Psoas muscle (tissue), 8 donors: ENCODE measurements around the gene ZSWIM6. TPM values are rescaled to one million over a fixed set of nuclear protein-coding genes. Genes with fewer than 3 reads are reported as not detected.
A peak's percentile ranks its signal among the peaks of the same experiment; 100 is the strongest.

Source experiments
- ATAC-seq, 4 donors: fragments of 200-7000 bp; cut with Tn5 transposase; one replicate each; pipeline ENCODE4 v1.9.1; 2020; ENCODE audit warnings: moderate library complexity in 3 of 4, mild to moderate bottlenecking in 2 of 4
- DNase-seq, 2 donors: peaks; one replicate each; pipeline ENCODE4 v3.0.0-alpha.2; 2020
- H3K27ac ChIP-seq: fragments of 200-600 bp; one replicate; pipeline ENCODE4 v1.8.0; 2022
- H3K27me3 ChIP-seq, 3 donors: fragments of 200-600 bp in 1 of 3; one replicate each; pipeline versions ENCODE4 v1.6.1 to v1.8.0; 2013 to 2022; ENCODE audit warnings: low read length in 2 of 3, mild to moderate bottlenecking in 2 of 3, moderate library complexity in 1 of 3; ENCODE audit not compliant: insufficient read depth in 3 of 3
- H3K36me3 ChIP-seq, 2 donors: fragments of 200-600 bp in 1 of 2; one replicate each; pipeline versions ENCODE4 v1.6.1 to v1.8.0; 2013 to 2022; ENCODE audit warnings: low read depth in 1 of 2, mild to moderate bottlenecking in 1 of 2, moderate library complexity in 1 of 2; ENCODE audit not compliant: insufficient read depth in 1 of 2
- H3K4me1 ChIP-seq: fragments of 200-600 bp; one replicate; pipeline ENCODE4 v1.8.0; 2022
- H3K4me3 ChIP-seq: fragments of 200-600 bp; one replicate; pipeline ENCODE4 v1.8.0; 2022; ENCODE audit warnings: mild to moderate bottlenecking
- H3K9me3 ChIP-seq: fragments of 200-600 bp; one replicate; pipeline ENCODE4 v1.8.0; 2022
- CTCF ChIP-seq: fragments of 200-600 bp; IDR thresholded peaks from one replicate; pipeline ENCODE4 v1.8.0; 2022; ENCODE audit warnings: antibody characterized with exemption
- WGBS, 3 donors: extraction: QIAGEN DNeasy Blood & Tissue Kit; methylation state at CpG; one replicate each; pipeline versions ENCODE4 v1.1.6 to v1.1.7; 2013; 5-methylcytosine and 5-hydroxymethylcytosine counted together
- intact Hi-C, 2 donors: fragments of 100-400 bp; cut with DNase I; formaldehyde crosslinking; loops; one replicate each; pipeline versions ENCODE4 v1.11.0 to v1.14.2; 2022
- polyA plus RNA-seq, 3 donors: library from polyadenylated mRNA; stranded (reverse); fragments of 200-250 nt; gene quantifications; one replicate each; pipeline ENCODE4 v1.2.3, GENCODE V29; 2013
- total RNA-seq, 4 donors: library from RNA; stranded (reverse); fragmentation: NEBNext Ultra II Directional in 2 of 4; extraction: Animal tissue kit (Norgen Biotek cat#: 25700) in 2 of 4; gene quantifications; one replicate each; pipeline versions ENCODE4 v1.2.1 to v1.2.4, GENCODE V29; 2021 to 2023
- donor health status: healthy with polysubstance abuse.
- donor health status: DM: no; HTN: no; CAD: no; lungs with moderate emphysema.
- donor health status: Bipolar disorder and iron deficiency.
- donor health status: healthy.
- donor health status: DM: yes; HTN: yes; CAD: no.
- donor health status: DM: no; HTN: no; CAD: no.
- donor health status: DM: no; HTN: no; CAD: no.
- donor health status: DM: yes; HTN: yes; CAD: no.

Gene ZSWIM6
- total and polyA plus RNA-seq, 7 donors = 1.4 to 6.3 (median 4.0) TPM

GRCh38 chr5:61328791-61329549 is 3.1 kb upstream of the ZSWIM6 start:
- DNase-seq (no peak), ATAC-seq (no peak)
- Histone ChIP-seq H3K27me3 (no peaks in the 10 kb centered on the region), H3K9me3 (no peaks in the 10 kb centered on the region), H3K4me1 (peaks cover 4% of the 10 kb centered on the region), H3K4me3 (peak overlapping the region; percentile 96), H3K36me3 (no peaks in the 10 kb centered on the region), H3K27ac (no peak overlapping the region)
- 79 to 88% (median 81%) methylated on average over 7 of the region's 7 CpGs for WGBS, 3 donors
- TF ChIP-seq CTCF = no peak
- intact Hi-C loops = no loop called here

- DNase-seq (no peak), ATAC-seq (no peak)
- no peak for TF ChIP-seq CTCF
- Histone ChIP-seq H3K4me1 (peaks cover 11% of the 10 kb centered on the region), H3K4me3 (peak overlapping the region; percentile 96), H3K36me3 (no peaks in the 10 kb centered on the region), H3K9me3 (no peaks in the 10 kb centered on the region), H3K27ac (no peak overlapping the region), H3K27me3 (no peaks in the 10 kb centered on the region)
- intact Hi-C loops = loop anchor here (5.0 to 10.0 kb wide), 7 partner anchors 78 to 375 kb away; partner anchors contain the start of gene SMIM15 (in 1 of the 2)
- 78 to 84% (median 80%) methylated on average over 10 of the region's 10 CpGs for WGBS, 3 donors
Observed at GRCh38 chr5:61329550-61330128, 2.4 kb upstream of the ZSWIM6 start.

GRCh38 chr5:61330341-61330844 is 1.7 kb upstream of the ZSWIM6 start:
- H3K27ac ChIP-seq = peak overlapping the region; percentile 83
- ATAC-seq (no peak), DNase-seq (peak; percentile 24 to 64)
- no peaks in the 10 kb centered on the region for H3K9me3 ChIP-seq
- no peaks in the 10 kb centered on the region for H3K27me3 ChIP-seq
- no peak for TF ChIP-seq CTCF
- H3K4me1 ChIP-seq = peaks cover 18% of the 10 kb centered on the region
- H3K4me3 ChIP-seq = peak overlapping the region; percentile 96
- WGBS, 3 donors = 2 to 4% (median 3%) methylated on average over 30 of the region's 30 CpGs
- intact Hi-C loops = loop anchor here (5.0 to 10.0 kb wide), 7 partner anchors 77 to 376 kb away; partner anchors contain the start of gene SMIM15 (in 1 of the 2)
- no peaks in the 10 kb centered on the region for H3K36me3 ChIP-seq

GRCh38 chr5:61330845-61331406 is 1.1 kb upstream of the ZSWIM6 start:
- Histone ChIP-seq H3K9me3 (no peaks in the 10 kb centered on the region), H3K27ac (peak overlapping the region; percentile 83), H3K36me3 (no peaks in the 10 kb centered on the region), H3K4me3 (peak overlapping the region; percentile 96), H3K27me3 (no peaks in the 10 kb centered on the region), H3K4me1 (peaks cover 19% of the 10 kb centered on the region)
- ATAC-seq (peak; percentile 49 to 71 (median 68)), DNase-seq (peak; percentile 76 to 86)
- peak; percentile 54 for TF ChIP-seq CTCF
- intact Hi-C loops = loop anchor here (5.0 to 10.0 kb wide), 7 partner anchors 76 to 376 kb away; partner anchors contain the start of gene SMIM15 (in 1 of the 2)
- WGBS, 3 donors = 0% methylated on average over 53 to 80 of the region's 80 CpGs
